Hepatocyte (in vitro differentiated cells): ENCODE results near the gene CYREN. TPM values are rescaled to one million over a fixed set of nuclear protein-coding genes. Genes with fewer than 3 reads are reported as not detected.
A peak's percentile ranks its signal among the peaks of the same experiment; 100 is the strongest.
"Not testable (repeated sequence)": the region's sequence is repeated elsewhere in the genome, so short reads cannot be mapped to it uniquely, and the experiment has no call there.

Source experiments
- DNase-seq: peaks from one replicate; pipeline ENCODE4 v3.0.0-alpha.2; 2016; ENCODE audit warnings: low spot score
- H2AFZ ChIP-seq: fragments of 200-600 bp; sonication (generic); 2 replicates; pipeline ENCODE4 v1.6.0; 2016; ENCODE audit warnings: antibody characterized with exemption, mild to moderate bottlenecking
- H3K27ac ChIP-seq: fragments of 200-600 bp; sonication (generic); 2 replicates; pipeline ENCODE4 v1.5.1; 2016; ENCODE audit warnings: mild to moderate bottlenecking
- H3K27me3 ChIP-seq: fragments of 200-600 bp; sonication (generic); 2 replicates; pipeline ENCODE4 v1.6.1; 2016
- H3K36me3 ChIP-seq: fragments of 200-600 bp; sonication (generic); replicated peaks from 2 replicates; pipeline ENCODE4 v1.5.1; 2016; ENCODE audit warnings: low read depth; ENCODE audit not compliant: insufficient read depth
- H3K4me1 ChIP-seq: fragments of 200-600 bp; sonication (generic); 2 replicates; pipeline ENCODE4 v1.5.1; 2016; ENCODE audit warnings: mild to moderate bottlenecking, moderate library complexity; ENCODE audit not compliant: insufficient read depth
- H3K4me2 ChIP-seq: fragments of 200-600 bp; sonication (generic); 2 replicates; pipeline ENCODE4 v1.6.0; 2016
- H3K4me3 ChIP-seq: fragments of 200-600 bp; sonication (generic); 2 replicates; pipeline ENCODE4 v1.5.1; 2016; ENCODE audit warnings: mild to moderate bottlenecking
- H3K79me2 ChIP-seq: fragments of 200-600 bp; sonication (generic); 2 replicates; pipeline ENCODE4 v1.6.0; 2017; ENCODE audit warnings: mild to moderate bottlenecking
- H3K9me2 ChIP-seq: fragments of 200-600 bp; sonication (generic); replicated peaks from 2 replicates; pipeline ENCODE4 v1.6.0; 2017; ENCODE audit warnings: mild to moderate bottlenecking; ENCODE audit not compliant: insufficient read depth
- H3K9me3 ChIP-seq: fragments of 200-600 bp; sonication (generic); 2 replicates; pipeline ENCODE4 v1.5.1; 2016; ENCODE audit warnings: low read depth, mild to moderate bottlenecking
- H4K20me1 ChIP-seq: fragments of 200-600 bp; sonication (generic); 2 replicates; pipeline ENCODE4 v1.6.0; 2016; ENCODE audit warnings: mild to moderate bottlenecking; ENCODE audit not compliant: insufficient read depth, poor library complexity, severe bottlenecking
- EZH2 ChIP-seq: fragments of 200-600 bp; sonication (generic); IDR thresholded peaks from 2 replicates; pipeline ENCODE4 v1.6.1; 2016; ENCODE audit warnings: antibody characterized with exemption, mild to moderate bottlenecking, borderline replicate concordance
- EZH2phosphoT487 ChIP-seq: fragments of 200-600 bp; sonication (generic); IDR thresholded peaks from one replicate; pipeline ENCODE4 v1.6.1; 2018; ENCODE audit warnings: antibody characterized with exemption, mild to moderate bottlenecking, low read depth, moderate library complexity; ENCODE audit not compliant: unreplicated experiment, severe bottlenecking
- WGBS: methylation state at CpG from one replicate; pipeline ENCODE4 v1.1.6; 2016; ENCODE audit warnings: low lambda C conversion rate; ENCODE audit errors: missing lambda C conversion rate; 5-methylcytosine and 5-hydroxymethylcytosine counted together
- polyA plus RNA-seq: library from polyadenylated mRNA; unstranded; fragments of >200 nt; fragmentation: Nextera tagmentation; extraction: Ambion mirVana; gene quantifications from 2 replicates; pipeline ENCODE4 v1.2.1, GENCODE V29; 2016
- total RNA-seq: library from RNA; depleted of rRNA; stranded (reverse); fragments of >200 nt; gene quantifications from 2 replicates; pipeline ENCODE4 v1.2.3, GENCODE V29; 2014
- TF ChIP-seq, protein P1 (sequence below): fragments of 200-600 bp; sonication (generic); IDR thresholded peaks from 2 replicates; pipeline ENCODE4 v1.5.1; 2016; ENCODE audit warnings: antibody characterized with exemption, mild to moderate bottlenecking; ENCODE audit not compliant: poor library complexity

CYREN gene
- total and polyA plus RNA-seq, 2 experiments from 2014 or later, result 43.2 to 45.2 TPM

DNA sequence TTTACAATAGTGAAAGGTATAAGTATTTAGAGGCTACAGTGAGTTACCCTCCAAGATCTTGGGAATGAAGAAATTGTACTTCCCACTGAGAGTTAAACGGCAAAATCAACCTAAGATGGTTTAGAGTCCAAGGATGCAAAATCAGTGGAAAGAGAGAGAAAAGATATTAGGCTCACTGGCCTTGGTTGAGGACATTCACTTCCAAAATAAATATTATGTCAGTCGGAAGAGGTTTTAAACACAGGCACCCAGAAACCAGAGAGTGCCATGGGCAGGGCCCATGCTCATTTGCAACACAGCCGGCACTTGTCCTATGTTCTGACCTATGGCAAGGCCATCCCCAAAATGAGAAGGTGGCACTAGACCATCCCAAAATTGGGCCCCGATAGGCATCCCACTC, 44.7 kb upstream of the CYREN start:
- Histone ChIP-seq H3K27me3 (no peaks in the 10 kb centered on the region), H3K27ac (no peak overlapping the region), H4K20me1 (no peaks in the 10 kb centered on the region), H3K79me2 (no peaks in the 10 kb centered on the region), H3K36me3 (no peaks in the 10 kb centered on the region), H2AFZ (no peak overlapping the region), H3K9me2 (no peaks in the 10 kb centered on the region), H3K9me3 (no peaks in the 10 kb centered on the region), H3K4me1 (no peaks in the 10 kb centered on the region), H3K4me3 (no peak overlapping the region), H3K4me2 (no peak overlapping the region)
- TF ChIP-seq, protein P1, sequence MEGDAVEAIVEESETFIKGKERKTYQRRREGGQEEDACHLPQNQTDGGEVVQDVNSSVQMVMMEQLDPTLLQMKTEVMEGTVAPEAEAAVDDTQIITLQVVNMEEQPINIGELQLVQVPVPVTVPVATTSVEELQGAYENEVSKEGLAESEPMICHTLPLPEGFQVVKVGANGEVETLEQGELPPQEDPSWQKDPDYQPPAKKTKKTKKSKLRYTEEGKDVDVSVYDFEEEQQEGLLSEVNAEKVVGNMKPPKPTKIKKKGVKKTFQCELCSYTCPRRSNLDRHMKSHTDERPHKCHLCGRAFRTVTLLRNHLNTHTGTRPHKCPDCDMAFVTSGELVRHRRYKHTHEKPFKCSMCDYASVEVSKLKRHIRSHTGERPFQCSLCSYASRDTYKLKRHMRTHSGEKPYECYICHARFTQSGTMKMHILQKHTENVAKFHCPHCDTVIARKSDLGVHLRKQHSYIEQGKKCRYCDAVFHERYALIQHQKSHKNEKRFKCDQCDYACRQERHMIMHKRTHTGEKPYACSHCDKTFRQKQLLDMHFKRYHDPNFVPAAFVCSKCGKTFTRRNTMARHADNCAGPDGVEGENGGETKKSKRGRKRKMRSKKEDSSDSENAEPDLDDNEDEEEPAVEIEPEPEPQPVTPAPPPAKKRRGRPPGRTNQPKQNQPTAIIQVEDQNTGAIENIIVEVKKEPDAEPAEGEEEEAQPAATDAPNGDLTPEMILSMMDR, result no peak
- no peak for TF ChIP-seq EZH2
- TF ChIP-seq EZH2phosphoT487, result no peak
- 89% methylated on average over 4 of the region's 4 CpGs for WGBS
- DNase-seq, result no peak

GRCh38 chr7:135213831-135214230, 43.3 kb upstream of the CYREN start:
- TF ChIP-seq EZH2phosphoT487 (no peak), EZH2 (no peak)
- TF ChIP-seq, protein P1, result no peak
- Histone ChIP-seq H3K4me1 (no peaks in the 10 kb centered on the region), H4K20me1 (no peaks in the 10 kb centered on the region), H3K27ac (no peak overlapping the region), H3K9me2 (no peaks in the 10 kb centered on the region), H2AFZ (no peak overlapping the region), H3K79me2 (peaks cover 8% of the 10 kb centered on the region), H3K4me2 (no peak overlapping the region), H3K9me3 (no peaks in the 10 kb centered on the region), H3K36me3 (no peaks in the 10 kb centered on the region), H3K27me3 (no peaks in the 10 kb centered on the region), H3K4me3 (no peak overlapping the region)
- WGBS, result 24% methylated on average over 2 of the region's 2 CpGs
- no peak for DNase-seq

GRCh38 chr7:135211946-135212685, 41.6 kb upstream of the CYREN start:
- WGBS, result 56% methylated on average over 24 of the region's 30 CpGs
- DNase-seq, result not testable (repeated sequence)
- peaks cover 11% of the 10 kb centered on the region for H3K4me1 ChIP-seq

GRCh38 chr7:135211179-135211945, 40.9 kb upstream of the CYREN start, which contains the start of gene WDR91:
TSS of gene WDR91 (minus strand) at chr7:135211526. CDS start at chr7:135211502, 24 bp downstream.
- H3K27ac ChIP-seq, result peak within 1 kb of the TSS; percentile 86
- WGBS, result under 1% methylated on average over 52 of the region's 82 CpGs
- H3K4me1 ChIP-seq, result peaks cover 11% of the 10 kb centered on the region
- H3K9me3 ChIP-seq, result no peaks in the 10 kb centered on the region
- peak within 1 kb of the TSS; percentile 92 for H3K4me2 ChIP-seq
- no peaks in the 10 kb centered on the region for H3K9me2 ChIP-seq
- peak within 1 kb of the TSS; percentile 91 for H2AFZ ChIP-seq
- H3K79me2 ChIP-seq, result peaks cover 8% of the 10 kb centered on the region
- TF ChIP-seq, protein P1, result peak; percentile 13
- TF ChIP-seq EZH2, result no peak
- no peaks in the 10 kb centered on the region for H3K27me3 ChIP-seq
- no peaks in the 10 kb centered on the region for H4K20me1 ChIP-seq
- peak; percentile 98 for DNase-seq
- no peaks in the 10 kb centered on the region for H3K36me3 ChIP-seq
- peak within 1 kb of the TSS; percentile 81 for H3K4me3 ChIP-seq

More at GRCh38 chr7:135211946-135212685, 41.6 kb upstream of the CYREN start:
- not testable (repeated sequence) for H3K9me2 ChIP-seq, H3K79me2 ChIP-seq, H3K27me3 ChIP-seq, H3K36me3 ChIP-seq, H4K20me1 ChIP-seq, H3K9me3 ChIP-seq
- Histone ChIP-seq H3K27ac (peak overlapping the region; percentile 71), H3K4me2 (peak overlapping the region; percentile 92), H2AFZ (peak overlapping the region; percentile 89), H3K4me3 (peak overlapping the region; percentile 72)
